ENCODE data around the gene GAB2.
A peak's percentile ranks its signal among the peaks of the same experiment; 100 is the strongest.
"Not testable (repeated sequence)": the region's sequence is repeated elsewhere in the genome, so short reads cannot be mapped to it uniquely, and the experiment has no call there.

The GAB2 gene

GRCh38 chr11:78199653-78200015 is 218.0 kb downstream of the GAB2 start:
- no peak for DNase-seq

- DNase-seq: no peak
These were observed 218.5 kb downstream of the GAB2 start for GRCh38 chr11:78199015-78199652.

- DNase-seq: no peak
These were observed 219.8 kb downstream of the GAB2 start for GRCh38 chr11:78197816-78198215.

DNA sequence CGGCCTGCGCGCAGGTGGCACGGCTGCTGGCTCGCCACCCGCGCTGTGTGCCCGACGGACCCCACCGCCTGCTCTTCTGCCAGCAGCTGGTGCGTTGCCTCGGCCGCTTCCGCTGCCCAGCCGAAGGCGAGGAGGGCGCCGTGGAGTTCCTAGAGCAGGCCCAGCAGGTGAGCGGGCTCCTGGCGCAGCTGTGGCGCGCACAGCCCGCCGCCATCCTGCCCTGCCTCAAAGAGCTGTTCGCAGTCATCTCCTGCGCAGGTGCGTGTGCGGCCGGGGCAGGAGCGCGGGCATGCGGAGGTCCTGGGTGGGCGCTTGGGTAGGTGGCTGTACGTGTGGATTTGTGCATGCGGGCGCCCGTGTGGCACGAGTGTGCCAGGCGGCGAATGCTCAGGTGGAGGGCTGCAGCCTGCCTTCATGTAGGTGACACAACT is 220.9 kb downstream of the GAB2 start:
- no peak for DNase-seq

DNA sequence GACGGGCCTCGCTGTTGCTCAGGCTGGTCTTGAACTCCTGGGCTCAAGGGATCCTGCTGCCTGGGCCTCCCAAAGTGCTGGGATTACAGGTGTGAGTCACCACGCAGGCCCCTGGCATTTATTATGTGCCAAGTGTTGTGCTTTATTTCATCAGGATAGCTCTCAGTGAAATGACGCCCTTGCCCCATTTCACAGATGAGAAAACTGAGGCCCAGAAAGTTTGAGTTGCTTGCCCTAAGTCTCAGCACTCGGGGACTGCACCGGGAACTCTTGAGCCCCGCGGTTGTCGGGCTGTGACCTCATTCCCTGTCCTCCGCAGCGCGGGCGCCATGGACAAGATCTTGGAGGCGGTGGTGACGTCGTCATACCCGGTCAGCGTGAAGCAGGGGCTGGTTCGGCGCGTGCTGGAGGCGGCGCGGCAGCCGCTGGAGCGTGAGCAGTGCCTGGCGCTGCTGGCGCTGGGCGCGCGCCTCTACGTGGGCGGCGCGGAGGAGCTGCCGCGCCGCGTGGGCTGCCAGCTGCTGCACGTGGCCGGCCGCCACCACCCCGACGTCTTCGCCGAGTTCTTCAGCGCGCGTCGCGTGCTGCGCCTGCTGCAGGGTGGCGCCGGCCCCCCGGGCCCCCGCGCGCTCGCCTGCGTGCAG is 221.6 kb downstream of the GAB2 start:
- no peak for DNase-seq

DNA sequence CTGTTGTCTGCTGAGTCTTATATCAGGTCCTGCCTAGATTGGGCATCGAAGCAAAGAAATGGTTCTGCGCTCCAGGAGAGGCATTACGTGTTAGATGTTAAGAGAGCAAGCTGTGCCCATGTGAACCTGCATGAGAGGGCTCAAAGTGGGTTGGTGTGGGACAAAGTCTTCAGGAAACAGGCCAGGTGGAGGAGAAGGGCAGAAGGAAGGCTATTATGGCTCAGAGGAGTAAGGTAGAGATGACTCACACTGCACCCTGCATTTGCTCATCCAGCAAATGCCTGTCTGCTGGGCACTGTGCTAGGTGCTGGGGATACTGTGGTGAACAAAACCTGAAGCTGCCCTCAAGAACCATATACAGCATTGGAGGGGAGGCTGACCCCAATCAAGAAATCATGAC is 223.1 kb downstream of the GAB2 start:
- DNase-seq: no peak

GRCh38 chr11:78193806-78194205 is 223.8 kb downstream of the GAB2 start:
- no peak for DNase-seq

GRCh38 chr11:78192911-78193351 is 224.7 kb downstream of the GAB2 start:
- DNase-seq: no peak

- no peak for DNase-seq
These were observed 225.3 kb downstream of the GAB2 start for GRCh38 chr11:78192223-78192719.

- no peak for DNase-seq
These were observed 226.6 kb downstream of the GAB2 start for GRCh38 chr11:78190871-78191538.

DNA sequence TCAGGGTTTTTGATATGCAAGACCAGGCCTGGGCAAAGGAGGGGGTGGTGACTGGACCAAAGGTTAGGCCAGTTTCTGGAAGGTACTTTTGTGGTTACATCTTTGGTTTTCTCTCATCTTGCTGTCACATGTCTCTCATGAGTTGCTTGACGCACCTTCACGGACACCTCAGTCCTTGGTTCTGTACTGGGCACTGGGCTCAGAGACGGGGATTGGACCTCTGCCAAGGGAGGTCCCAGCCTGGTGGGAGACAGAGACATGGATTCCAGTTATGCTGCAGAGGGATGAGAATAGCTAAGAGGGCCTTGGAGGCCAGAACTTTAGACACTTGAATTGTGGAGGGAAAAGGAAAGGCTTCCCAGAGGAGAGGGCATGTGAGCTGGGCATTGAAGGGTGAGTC is 227.2 kb downstream of the GAB2 start:
- no peak for DNase-seq

GRCh38 chr11:78189851-78190250 is 227.8 kb downstream of the GAB2 start:
- no peak for DNase-seq

- no peak for DNase-seq
These were observed 228.4 kb downstream of the GAB2 start for GRCh38 chr11:78189174-78189724.

DNA sequence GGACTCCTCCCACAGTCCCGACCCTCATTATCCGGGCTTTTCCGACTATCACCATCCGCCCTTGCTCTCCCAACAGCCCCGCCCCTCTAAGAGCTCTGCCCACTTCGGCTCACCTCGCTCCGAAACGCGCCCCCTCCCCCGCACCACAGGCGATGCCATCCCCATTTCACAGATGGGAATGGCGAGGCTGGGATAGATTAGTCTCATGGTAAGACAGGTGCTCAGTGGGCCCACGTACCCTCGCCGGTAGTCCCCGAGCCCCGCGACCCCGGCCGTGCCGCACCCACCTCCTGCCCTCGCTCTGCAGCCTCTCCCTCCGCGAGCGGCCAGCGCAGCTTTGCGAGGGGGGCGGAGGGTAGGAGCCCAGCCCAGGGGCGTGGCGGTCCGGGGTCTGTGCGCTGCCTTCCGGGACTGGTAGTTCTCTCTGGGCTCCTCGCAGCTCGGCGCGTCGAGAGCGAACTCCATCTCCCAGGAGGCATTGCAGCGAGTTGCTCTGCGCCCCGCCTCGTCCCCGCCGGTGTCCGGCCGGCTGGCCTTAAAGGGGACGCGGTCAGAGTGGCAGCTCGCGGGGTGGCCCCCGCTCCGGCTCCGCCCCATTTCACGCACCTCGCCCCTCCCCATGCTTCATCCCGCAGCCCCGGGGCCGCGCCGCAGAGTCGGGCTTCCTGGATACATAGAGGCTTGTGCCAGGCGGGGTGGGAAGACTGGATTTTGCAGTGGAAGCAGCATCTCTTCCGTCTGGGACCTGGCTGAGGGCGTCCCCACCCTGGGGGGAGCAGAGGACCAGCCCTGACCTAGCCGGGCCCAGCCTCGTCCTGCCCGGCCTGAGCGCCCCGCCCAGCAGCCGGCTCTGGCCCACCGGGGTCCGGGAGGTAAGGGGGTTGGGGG is 229.1 kb downstream of the GAB2 start, which contains the start of the genes KCTD21 and USP35:
TSS of gene KCTD21 (minus strand) at position 341 of the 888 bp plus-strand sequence. CDS start 14,072 bp downstream, outside the sequence.
TSS of gene USP35 (plus strand) at position 634 of the 888 bp plus-strand sequence. CDS start 7,327 bp downstream, outside the sequence.
- peak; percentile 96 to 99 for DNase-seq

DNA sequence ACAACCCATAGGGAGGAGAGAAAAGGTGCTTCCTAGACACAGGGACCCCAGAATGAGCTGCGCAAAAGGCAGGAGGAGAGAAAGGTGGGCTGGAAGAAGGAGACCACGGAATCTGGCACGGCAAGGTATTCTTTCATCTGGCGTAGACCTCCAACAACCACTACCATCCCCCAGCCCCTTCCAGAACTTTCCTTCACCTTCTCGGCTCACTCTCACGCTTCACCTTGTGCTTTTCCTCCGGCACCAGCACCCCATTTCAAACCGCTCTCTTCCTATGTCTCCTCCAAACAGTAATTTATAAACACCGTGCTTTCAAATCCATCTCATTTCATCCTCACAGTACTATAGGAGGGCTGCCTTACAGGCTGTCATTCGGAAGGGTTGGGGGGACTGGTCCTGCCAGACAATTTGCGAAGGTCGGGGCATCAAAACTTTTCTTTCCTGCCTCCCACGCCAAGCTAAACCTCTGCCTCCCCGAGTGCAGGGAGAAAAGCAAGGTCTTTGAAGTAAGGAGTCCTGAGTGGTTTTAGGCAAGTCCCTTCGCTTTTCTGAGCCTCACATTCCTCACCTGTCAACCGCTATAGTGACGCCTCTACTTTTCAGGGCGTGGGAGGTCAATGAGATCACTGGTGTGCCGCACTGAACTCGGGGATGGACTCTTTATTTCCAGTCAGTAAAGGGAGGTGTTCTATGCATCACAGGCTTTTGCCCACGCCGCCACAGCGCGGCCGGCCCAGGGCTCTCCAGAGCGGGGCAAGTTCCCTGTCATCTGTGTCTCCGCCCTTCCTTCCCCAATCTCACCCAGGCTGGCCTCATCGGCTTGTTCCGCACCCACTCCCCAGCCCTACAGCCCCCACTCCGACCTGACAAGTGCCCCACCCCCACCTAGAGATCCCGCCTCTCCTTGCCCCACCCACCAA is 230.0 kb downstream of the GAB2 start:
- DNase-seq: no peak

DNA sequence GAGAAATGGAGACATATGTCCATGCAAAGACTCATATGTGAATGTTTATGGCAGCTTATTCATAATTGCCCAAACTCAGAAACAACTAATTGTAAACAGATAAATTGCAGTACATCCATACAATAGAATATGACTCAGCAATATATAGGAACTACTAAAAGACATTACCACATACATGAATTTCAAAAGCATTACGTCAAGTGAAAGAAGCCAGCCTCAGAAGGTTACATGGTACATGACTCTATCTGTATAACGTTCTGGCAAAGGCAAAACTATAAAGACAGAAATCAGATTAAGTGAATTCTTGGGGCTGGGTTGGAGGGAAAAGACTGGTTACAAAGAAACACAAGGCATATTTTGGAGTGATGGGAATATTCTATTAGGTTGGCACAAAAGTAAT is 236.4 kb downstream of the GAB2 start:
- no peak for DNase-seq

DNA sequence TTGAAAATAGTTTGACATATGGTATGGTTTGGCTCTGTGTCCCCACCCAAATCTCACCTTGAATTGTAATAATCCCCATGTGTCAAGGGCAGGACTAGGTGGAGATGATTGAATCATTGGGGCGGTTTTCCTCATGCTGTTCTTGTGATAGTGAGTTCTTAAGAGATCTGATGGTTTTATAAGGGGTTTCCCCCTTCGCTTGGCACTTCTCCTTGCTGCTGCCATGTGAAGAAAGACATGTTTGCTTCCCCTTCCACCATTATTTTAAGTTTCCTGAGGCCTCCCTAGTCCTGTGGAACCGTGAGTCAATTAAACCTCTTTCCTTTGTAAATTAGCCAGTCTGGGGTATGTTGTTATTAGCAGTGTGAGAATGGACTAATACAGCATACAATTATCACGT is 236.9 kb downstream of the GAB2 start:
- no peak for DNase-seq

DNA sequence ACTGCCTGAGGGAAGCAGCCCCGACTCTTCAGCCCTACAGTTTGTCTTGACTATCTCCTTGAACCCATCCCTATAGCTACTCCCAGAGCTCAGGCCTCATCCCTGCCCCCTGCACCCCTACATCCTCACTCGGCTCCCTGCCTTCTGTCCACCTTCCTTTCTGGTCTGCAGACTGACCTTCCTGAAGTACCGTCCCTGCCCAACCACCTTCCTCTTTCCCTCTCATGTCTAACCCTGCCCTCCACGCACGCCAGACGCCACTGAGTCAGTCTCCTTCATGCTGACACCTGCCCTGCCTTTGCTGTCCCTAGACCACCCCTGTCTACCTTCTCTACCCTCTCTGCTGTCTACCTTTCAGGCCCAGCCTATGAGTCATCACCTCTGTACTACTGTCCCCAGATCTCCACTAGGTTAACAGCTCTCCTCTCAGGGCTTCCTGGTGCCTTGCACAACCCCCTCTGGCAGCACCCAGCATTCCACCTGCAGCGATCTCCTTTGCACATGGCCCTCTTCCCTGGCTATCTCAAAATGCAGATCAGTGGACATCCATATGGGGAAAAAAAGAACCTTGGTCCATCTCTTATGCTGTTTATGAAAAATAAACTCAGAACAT is 238.1 kb downstream of the GAB2 start:
- DNase-seq: no peak

DNA sequence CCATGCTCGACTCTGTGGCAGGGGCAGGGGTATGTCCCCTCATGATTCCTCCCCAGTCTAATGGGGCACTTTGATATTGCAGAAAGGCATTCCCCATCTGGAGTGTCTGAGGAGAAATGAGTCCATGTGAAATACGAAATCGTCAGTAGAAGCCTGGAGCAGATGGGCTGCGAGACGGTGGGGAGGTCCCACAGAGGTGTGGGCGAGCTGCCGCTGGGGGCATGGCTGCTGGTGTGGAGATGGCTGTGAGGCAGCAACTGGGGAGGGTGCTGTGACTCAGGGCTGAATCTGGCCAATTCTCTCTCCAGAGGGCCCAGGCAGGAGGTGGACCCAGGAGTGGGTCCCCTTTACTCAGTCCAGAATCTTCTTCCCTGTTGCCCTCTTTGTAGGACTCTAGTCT is 240.4 kb downstream of the GAB2 start:
- DNase-seq: no peak

- no peak for DNase-seq
These were observed 240.9 kb downstream of the GAB2 start for GRCh38 chr11:78176605-78177141.

DNA sequence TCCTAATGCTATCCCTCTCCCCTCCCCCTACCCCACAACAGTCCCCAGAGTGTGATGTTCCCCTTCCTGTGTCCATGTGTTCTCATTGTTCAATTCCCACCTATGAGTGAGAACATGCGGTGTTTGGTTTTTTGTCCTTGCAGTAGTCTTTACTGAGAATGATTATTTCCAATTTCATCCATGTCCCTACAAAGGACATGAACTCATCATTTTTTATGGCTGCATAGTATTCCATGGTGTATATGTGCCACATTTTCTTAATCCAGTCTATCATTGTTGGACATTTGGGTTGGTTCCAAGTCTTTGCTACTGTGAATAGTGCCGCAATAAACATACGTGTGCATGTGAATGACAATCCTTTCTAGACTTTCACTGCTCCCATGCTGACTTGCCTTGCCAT is 241.8 kb downstream of the GAB2 start:
- DNase-seq: not testable (repeated sequence)
